Right lobe of liver (tissue), 6 donors: ENCODE measurements around the gene ROBO2. TPM values are rescaled to one million over a fixed set of nuclear protein-coding genes. Genes with fewer than 3 reads are reported as not detected.

Experiments
- ATAC-seq, 4 donors: fragments of 200-7000 bp; cut with Tn5 transposase; one replicate each; pipeline ENCODE4 v1.9.1; 2020; ENCODE audit warnings: mild to moderate bottlenecking in 4 of 4, moderate library complexity in 4 of 4
- DNase-seq, 3 donors: peaks; one replicate each; pipeline ENCODE4 v3.0.0-alpha.2; 2020
- H3K27ac ChIP-seq, 3 donors: fragments of 200-600 bp; one replicate each; pipeline ENCODE4 v1.8.0; 2022
- H3K27me3 ChIP-seq, 2 donors: fragments of 200-600 bp; one replicate each; pipeline ENCODE4 v1.8.0; 2022
- H3K36me3 ChIP-seq, 4 donors: fragments of 200-600 bp; sonication (generic) in 1 of 4; one replicate each; pipeline versions ENCODE4 v1.5.1 to v1.8.0; 2017 to 2022; ENCODE audit warnings: control low read depth in 1 of 4
- H3K4me1 ChIP-seq, 4 donors: fragments of 200-600 bp; sonication (generic) in 1 of 4; one replicate each; pipeline versions ENCODE4 v1.5.1 to v1.8.0; 2017 to 2022; ENCODE audit warnings: control low read depth in 1 of 4
- H3K4me3 ChIP-seq, 3 donors: fragments of 200-600 bp; one replicate each; pipeline ENCODE4 v1.8.0; 2022
- H3K9me3 ChIP-seq, 4 donors: fragments of 200-600 bp; sonication (generic) in 1 of 4; one replicate each; pipeline versions ENCODE4 v1.5.1 to v1.8.0; 2017 to 2022; ENCODE audit warnings: control low read depth in 1 of 4
- CTCF ChIP-seq, 4 donors: fragments of 200-600 bp in 3 of 4; fragments of 450-650 bp in 1 of 4; IDR thresholded peaks; one replicate each; pipeline versions ENCODE4 v1.5.1 to v1.8.0; 2016 to 2022; ENCODE audit warnings: antibody characterized with exemption in 4 of 4, mild to moderate bottlenecking in 2 of 4
- POLR2A ChIP-seq: fragments of 450-650 bp; IDR thresholded peaks from one replicate; pipeline ENCODE4 v1.6.1; 2017; ENCODE audit warnings: antibody characterized with exemption, mild to moderate bottlenecking
- WGBS: methylation state at CpG from one replicate; pipeline ENCODE4 v1.1.6; 2018; ENCODE audit warnings: low coverage, low lambda C conversion rate; ENCODE audit not compliant: insufficient coverage; ENCODE audit errors: missing lambda C conversion rate; 5-methylcytosine and 5-hydroxymethylcytosine counted together
- intact Hi-C, 2 donors: fragments of 100-400 bp; cut with DNase I; formaldehyde crosslinking; loops; one replicate each; pipeline versions ENCODE4 v1.11.2 to v1.14.1; 2022
- total RNA-seq, 6 experiments: library from RNA; depleted of rRNA in 2 of 6; stranded (reverse); fragments of >200 nt in 2 of 6; fragmentation: NEBNext Ultra II Directional in 3 of 6; extraction: Animal tissue kit (Norgen Biotek cat#: 25700) in 3 of 6; gene quantifications; one replicate each; pipeline versions ENCODE4 v1.1.0 to v1.2.4, GENCODE V29; 2016 to 2023
- donor health status: DM: no; HTN: yes; CAD: no.
- donor health status: DM: no; HTN: no; CAD: no.
- donor health status: DM: no; HTN: no; CAD: no.
- donor health status: DM: no; HTN: yes; CAD: no.
- donor health status: DM: no; HTN: yes; CAD: no.

ROBO2 gene
- total RNA-seq, 6 experiments from 2014 or later: 0.07 to 1.7 (median 0.67) TPM

DNA sequence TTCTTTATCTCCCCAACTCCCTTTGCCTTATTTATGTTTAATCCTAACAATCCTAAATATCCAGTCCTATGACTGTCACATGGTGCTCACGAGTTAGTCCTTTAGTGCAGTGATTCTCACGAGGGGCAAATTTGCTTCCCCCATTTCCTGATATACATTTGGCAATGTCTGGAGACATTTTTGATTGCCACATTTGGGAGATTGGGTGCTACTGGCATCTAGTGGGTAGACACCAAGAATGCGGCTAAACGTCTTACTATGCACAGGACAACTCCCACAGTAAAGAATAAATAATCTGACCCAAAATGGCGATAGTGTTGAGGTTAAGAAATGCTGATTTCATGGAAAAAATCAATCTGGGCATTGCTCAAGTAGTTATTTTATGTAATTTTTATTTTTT lies 466.5 kb downstream of the ROBO2 start:
- 66% methylated on average over 5 of the region's 5 CpGs for WGBS
- H3K4me3 ChIP-seq: no peak overlapping the region
- no peaks in the 10 kb centered on the region for H3K27me3 ChIP-seq
- H3K27ac ChIP-seq: no peak overlapping the region
- H3K4me1 ChIP-seq: no peaks in the 10 kb centered on the region
- ATAC-seq: peak in 2 of 4 donors; percentile 36 to 52
- intact Hi-C loops: no loop called here
- DNase-seq: no peak
- TF ChIP-seq POLR2A: no peak
- TF ChIP-seq CTCF (IDR thresholded peaks at IDR 0.05): peak in 2 of 4 donors; percentile 13 to 48
- H3K36me3 ChIP-seq: no peaks in the 10 kb centered on the region
- H3K9me3 ChIP-seq: no peaks in the 10 kb centered on the region

- TF ChIP-seq CTCF (IDR thresholded peaks at IDR 0.05) (no peak), POLR2A (no peak)
- no peaks in the 10 kb centered on the region for H3K4me1 ChIP-seq
- H3K36me3 ChIP-seq: no peaks in the 10 kb centered on the region
- no peaks in the 10 kb centered on the region for H3K27me3 ChIP-seq
- H3K27ac ChIP-seq: no peak overlapping the region
- intact Hi-C loops: no loop called here
- ATAC-seq: no peak
- H3K4me3 ChIP-seq: no peak overlapping the region
- no peaks in the 10 kb centered on the region for H3K9me3 ChIP-seq
- no peak for DNase-seq
- WGBS: 31% methylated on average over 5 of the region's 5 CpGs
These were observed 473.6 kb downstream of the ROBO2 start for GRCh38 chr3:77513542-77513941.

DNA sequence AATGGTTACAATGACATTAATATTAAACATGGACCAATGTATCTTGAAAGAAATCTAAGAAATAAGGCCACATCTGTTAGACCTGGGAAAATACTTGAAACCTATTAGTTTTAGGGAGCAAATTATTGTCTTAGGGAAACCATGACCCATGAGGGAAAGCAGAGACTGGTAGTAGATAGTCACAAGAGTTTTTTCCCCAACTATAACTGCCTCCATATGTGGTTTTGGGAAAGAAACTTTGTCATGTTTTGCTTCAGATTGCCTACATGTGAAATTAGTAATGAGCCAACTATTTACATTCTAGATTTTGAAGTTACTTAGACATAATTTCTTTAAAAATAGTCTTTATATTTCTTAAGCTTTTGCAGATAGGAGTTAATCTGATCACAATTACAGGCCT lies 474.9 kb downstream of the ROBO2 start:
- no peak overlapping the region for H3K4me3 ChIP-seq

GRCh38 chr3:77524463-77524862 lies 484.6 kb downstream of the ROBO2 start:
- intact Hi-C loops: no loop called here
- H3K27ac ChIP-seq: no peak overlapping the region
- no peak for DNase-seq

More for the DNA sequence above, 474.9 kb downstream of the ROBO2 start:
- no peaks in the 10 kb centered on the region for H3K27me3 ChIP-seq
- H3K27ac ChIP-seq: no peak overlapping the region
- no peak for TF ChIP-seq POLR2A
- TF ChIP-seq CTCF (IDR thresholded peaks at IDR 0.05): no peak
- no peaks in the 10 kb centered on the region for H3K9me3 ChIP-seq
- no peak for DNase-seq
- intact Hi-C loops: no loop called here
- H3K36me3 ChIP-seq: no peaks in the 10 kb centered on the region
- H3K4me1 ChIP-seq: no peaks in the 10 kb centered on the region
- ATAC-seq: no peak

More at GRCh38 chr3:77524463-77524862, 484.6 kb downstream of the ROBO2 start:
- WGBS: 32% methylated on average over 3 of the region's 3 CpGs
- no peaks in the 10 kb centered on the region for H3K9me3 ChIP-seq
- H3K27me3 ChIP-seq: no peaks in the 10 kb centered on the region
- no peaks in the 10 kb centered on the region for H3K36me3 ChIP-seq
- ATAC-seq: no peak
- no peak overlapping the region for H3K4me3 ChIP-seq
- no peak for TF ChIP-seq POLR2A
- TF ChIP-seq CTCF (IDR thresholded peaks at IDR 0.05): no peak
- no peaks in the 10 kb centered on the region for H3K4me1 ChIP-seq
